Measurements from ENCODE around the gene NFS1.
"Not testable (repeated sequence)": the region's sequence is repeated elsewhere in the genome, so short reads cannot be mapped to it uniquely, and the experiment has no call there.

The NFS1 gene

DNA sequence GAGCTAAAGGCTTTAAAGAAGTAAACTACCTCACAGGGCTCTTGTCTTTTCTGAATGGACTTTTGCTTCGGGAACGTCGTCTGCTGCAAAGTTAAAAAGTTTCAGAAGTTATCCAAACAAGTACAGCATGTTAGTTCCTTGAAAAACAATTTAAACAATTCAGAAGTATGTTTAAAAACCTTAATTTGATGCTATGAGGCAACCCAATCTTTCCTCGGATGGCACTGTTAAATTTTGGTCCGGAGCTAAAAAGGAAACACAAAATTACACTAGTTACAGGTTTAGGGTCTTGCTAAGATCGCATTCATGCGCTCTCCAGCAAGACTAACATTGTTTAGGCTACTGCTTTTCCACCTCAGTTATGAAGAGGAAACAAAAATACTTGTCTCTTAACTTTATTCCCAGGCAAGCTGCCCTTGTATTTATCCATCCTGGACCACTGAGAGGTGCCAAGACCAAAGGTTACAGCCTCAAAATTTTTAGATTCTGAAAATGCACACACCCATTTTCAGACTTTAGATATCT, 30.2 kb upstream of the NFS1 start:
- no peak for DNase-seq

DNA sequence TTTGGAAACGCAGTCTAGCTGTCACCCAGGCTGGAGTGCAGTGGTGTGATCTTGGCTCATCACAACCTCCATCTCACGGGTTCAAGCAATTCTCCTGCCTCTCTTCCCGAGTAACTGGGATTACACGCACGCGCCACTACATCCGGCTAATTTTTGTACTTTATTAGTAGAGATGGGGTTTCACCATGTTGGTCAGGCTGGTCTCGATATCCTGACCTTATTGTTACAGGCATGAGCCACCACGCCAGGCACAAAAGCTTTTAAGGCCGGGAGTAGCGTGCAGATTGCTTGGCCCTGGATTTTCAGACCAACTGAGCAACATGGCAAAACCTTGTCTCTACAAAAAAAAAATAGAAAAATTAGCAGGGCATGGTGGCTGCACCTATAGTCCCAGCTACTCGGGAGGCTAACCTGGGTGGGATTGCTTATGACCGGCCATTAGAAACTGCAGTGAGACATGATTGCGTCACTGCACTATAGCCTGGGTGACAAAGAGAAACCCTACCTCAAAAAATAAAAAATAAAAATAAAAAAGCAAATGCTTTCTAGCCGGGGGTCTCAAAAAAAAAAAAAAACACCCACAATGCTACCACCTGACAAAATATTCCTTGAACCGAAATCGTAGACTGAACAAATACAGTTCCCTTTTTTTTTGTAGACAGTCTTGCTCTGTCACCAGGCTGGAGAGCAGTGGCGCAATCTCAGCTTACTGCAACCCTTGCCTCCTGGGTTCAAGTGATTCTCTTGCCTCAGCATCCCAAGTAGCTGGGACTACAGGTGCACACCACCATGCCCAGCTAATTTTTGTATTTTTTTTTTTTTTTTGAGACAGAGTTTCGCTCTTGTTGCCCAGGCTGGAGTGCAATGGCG, 27.9 kb upstream of the NFS1 start:
- no peak for DNase-seq

DNA sequence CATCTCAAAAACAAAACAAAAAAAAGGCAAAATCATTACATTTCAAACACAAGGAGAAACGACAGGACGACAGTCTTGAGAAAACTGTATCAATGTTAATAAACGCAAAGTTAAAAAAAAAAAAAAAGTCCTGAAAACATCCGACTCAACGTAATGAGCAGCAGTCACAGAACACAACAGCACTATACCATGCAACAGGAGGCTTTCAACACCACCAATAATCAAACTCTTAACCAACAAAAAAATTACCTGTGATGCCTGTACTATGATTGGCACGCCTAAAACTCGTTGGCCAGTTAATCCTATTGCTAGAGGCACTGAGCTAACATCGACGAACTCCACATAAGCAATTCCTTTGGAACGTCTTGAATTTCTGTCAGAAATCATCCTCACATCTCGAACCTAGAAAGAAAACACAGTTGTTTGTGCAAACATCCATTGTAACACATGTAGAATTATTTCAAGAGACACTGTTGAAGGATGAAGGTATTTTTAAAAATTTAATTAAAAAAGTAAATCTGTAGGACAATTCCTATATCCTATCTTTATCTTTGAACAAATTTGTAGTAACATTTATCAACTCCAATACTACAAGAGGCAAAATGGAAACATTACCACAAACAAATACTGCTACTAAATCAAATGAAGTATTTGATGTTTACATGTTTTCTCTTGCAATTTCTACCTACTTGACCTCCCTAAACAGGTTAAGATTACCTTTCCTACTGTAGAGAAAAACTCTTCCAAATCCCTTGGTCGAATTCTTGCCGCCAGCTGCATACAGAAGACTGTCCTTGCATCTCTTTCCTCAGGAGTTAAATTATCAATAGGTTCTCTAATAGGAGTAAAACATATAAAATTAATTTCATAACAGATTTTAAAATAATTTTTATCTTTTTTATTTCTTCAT, 25.4 kb upstream of the NFS1 start:
- DNase-seq: no peak

DNA sequence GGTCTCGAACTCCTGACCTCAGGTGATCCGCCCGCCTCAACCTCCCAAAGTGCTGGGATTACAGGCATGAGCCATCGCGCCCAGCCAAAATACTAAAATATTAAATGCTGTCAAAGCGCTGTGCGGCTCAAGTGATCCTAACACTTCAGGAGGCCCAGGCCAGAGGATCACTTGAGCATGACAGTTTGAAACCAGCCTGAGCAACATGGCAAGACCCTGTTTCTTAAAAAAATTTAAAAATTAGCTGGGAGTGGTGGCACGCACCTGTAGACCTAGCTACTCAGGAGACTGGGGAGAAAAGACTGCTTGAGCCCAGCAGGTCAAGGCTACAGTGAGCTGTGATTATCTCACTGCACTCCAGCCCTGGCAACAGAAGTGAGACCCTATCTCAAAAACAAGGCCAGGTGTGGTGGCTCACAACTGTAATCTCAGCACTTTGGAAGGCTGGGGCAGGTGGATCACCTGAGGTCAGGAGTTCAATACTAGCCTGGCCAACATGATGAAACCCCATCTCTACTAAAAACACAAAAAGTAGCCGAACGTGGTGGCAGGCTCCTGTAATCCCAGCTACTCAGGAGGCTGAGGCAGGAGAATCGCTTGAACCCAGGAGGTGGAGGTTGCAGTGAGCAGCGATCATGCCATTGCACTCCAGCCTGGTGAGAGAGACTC, 24.6 kb upstream of the NFS1 start:
- not testable (repeated sequence) for DNase-seq

DNA sequence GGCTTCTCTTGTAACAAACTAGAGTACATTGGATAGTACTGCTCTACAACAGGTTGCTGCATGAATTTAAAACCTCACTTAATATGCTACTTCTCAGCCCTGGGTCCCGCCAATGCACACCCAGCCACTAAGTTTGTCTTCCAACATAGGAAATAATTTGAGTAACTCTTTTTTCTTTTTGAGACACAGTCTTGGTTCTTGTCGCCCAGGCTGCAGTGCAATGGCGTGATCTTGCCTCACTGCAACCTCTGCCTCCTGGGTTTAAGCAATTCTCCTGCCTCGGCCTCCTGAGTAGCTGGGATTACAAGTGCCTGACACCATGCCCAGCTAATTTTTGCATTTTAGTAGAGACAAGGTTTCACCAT, 24.1 kb upstream of the NFS1 start:
- DNase-seq: not testable (repeated sequence)

DNA sequence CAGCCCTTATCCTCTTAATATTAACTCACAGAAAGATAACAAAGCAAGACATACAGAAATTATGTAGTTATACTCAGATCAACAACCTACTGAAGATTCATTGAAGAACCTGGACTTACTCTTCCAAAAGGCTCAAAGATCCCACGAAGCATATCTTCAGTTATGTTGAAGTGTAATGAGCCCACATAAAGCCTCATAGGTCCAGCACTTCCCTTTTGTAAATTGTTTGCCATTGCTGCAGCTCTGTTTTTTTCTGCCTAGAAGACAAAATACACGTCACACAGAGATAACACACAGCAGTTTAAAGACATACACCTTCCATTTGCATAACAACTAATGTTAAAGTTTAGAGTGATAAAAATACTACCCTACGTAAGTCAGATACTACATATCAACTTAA, 22.5 kb upstream of the NFS1 start:
- DNase-seq: no peak

DNA sequence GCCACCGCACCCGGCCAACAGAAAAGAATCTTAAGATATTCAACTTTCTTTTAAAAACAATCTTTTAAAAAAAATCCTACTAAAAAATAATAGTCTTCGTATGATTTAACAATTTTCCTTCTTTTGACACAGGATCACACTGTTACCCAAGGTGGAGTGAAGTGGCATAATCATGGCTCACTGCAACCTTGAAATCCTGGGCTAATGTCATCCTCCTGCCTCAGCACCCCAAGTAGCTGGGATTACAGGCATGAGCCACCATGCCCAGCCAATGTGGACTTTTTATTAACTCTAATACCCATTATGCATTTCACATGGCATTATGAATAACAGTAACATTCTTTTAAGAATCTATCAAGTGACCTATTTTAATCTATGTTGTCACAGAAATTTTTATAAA, 22.1 kb upstream of the NFS1 start:
- DNase-seq: no peak

DNA sequence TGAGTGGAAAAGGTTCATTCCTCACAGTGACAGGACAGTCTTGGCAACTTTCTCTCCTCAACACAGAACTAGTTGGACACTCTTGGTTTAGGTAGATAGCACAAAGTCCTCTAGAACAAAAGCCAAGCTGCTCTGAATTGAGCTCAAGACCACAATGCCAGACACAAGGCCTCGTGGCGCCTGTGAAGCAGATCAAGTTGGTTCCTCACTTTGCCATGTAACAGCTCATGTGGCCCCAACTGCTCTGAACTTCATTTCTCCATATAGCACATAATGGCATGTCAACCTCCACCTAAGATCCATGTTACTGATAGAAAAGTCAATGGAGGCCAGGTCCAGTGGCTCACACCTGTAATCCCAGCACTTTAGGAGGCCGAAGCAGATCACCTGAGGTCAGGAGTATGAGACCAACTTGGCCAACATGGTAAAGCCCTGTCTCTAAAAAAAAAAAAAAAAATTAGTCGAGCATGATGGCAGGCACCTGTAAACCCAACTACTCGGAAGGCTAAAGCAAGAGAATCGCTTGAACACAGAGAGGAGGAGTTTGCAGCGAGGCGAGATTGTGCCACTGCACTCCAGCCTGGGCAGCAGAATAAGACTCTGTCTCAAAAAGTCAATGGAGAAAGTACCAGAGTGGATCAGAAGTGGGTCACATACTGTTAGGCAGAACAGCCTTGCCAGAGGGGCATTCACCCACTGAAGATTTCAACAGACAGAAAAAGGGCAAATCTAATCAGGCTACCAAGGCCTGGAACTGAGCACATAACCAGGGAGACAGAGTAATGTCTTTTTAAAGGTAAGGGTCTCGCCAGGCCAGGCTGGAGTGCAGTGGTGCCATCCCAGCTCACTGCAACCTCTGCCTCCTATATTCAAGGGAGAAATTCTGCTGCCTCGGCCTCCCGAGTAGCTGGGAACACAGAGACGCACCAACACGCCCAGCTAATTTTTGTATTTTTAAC, 21.3 kb upstream of the NFS1 start:
- no peak for DNase-seq

DNA sequence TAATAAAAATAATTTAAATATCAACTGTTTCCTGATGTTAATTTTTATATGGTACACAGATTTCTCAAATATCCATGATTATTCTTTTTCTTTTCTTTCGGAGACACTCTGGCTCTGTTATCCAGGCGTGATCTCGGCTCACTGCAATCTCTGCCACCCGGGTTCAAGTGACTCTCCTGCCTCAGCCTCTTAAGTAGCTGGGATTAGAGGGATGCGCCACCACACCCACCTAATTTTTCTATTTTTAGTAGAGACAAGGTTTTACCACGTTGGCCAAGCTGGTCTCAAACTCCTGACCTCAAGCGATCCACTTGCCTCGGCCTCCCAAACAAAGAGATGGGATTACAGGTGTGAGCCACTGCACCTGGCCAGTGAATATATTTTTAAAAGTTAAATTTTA, 20.6 kb upstream of the NFS1 start:
- DNase-seq: no peak

DNA sequence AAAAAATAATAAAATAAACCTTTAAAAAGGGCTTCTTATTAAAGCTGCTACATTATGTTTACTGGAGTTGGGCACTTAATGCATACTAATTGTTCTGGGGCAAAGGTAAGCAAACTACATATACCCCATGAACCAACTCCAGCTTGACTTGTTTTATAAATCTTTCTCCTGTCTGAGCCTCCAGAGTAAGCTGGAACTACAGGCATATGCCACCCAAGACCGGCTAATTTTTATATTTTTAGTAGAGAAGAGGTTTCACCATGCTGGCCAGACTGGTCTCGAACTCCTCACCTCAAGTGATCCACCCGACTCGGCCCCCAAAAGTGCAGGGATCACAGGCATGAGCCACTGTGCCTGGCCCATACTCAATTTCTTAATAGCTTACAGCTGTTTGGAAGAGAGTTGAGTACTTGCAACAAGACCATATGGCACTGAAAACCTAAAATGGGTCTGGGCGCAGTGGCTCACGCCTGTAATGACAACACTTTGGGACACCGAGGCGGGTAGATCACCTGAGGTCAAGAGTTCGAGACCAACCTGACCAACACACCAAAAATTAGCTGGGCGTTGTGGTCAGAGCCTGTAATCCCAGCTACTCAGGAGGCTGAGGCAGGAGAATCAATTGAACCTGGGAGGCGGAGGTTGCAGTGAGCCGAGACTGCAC, 20.0 kb upstream of the NFS1 start:
- no peak for DNase-seq

DNA sequence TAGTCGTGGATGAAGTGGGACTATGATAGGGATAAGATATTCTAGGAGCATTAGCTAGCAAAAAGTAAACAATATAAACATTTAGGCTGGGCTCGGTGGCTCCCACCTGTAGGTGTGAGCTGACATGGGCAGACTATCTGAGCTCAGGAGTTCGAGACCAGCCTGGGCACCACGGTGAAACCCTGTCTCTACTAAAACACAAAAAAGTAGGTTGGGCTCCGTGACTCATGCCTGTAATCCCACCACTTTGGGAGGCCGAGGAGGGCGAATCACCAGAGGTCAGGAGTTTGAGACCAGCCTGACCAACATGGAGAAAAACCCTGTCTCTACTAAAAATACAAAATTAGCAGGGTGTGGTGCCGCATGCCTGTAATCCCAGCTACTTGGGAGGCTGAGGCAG, 19.2 kb upstream of the NFS1 start:
- DNase-seq: not testable (repeated sequence)

DNA sequence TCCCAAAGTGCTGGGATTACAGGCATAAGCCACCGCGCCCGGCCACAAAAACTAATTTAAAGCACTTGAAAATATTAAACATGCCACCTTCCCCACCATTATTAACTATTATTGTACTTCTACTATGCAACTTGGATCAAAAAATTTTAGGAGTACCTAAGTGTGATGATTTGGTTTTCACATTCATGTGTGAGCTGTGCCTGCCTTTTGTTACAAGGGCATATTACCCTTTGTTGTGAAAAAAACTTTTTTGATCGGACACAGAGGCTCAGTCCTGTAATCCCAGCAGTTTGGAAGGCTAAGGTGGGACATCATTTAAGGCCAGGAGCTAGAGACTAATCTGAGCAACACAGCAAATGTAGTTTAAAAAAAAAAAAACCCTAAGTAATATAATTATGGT, 17.2 kb upstream of the NFS1 start:
- no peak for DNase-seq

DNA sequence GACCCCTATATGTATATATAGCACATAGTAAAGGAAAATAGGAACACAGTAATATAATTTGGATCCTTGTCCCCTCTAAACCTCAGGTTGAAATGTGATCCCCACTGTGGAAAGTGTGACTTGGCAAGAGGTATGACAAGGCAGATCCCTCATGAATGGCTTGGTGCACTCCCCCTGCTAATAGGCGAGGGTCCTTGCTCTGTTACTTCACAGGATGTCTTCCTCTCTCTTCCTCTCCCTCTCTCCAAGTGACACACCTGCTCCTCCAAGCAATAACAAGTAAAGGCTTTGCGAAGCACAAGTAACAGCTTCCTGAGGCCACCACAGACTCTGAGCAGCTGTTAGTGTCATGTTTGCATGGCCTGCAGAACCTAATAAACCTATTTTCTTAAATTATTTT, 16.5 kb upstream of the NFS1 start:
- no peak for DNase-seq

DNA sequence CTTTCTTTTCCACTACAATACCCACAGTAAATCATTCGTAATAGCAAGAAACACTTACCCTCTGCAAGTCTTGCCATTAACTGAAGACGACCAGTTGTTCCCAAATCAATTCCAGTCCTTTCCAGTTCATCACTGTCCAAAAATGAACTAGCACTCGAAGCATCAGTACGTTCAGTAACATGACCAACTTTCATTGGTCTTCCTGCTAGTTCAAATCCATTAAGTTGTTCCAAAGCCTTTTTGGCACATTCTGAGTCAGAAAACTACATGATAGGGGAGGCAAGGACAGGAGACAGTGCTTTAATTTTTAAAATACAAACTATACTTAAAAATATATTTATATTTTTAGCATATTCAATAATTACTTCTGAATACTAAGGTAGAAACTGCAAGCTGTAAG, 15.0 kb upstream of the NFS1 start:
- DNase-seq: no peak

DNA sequence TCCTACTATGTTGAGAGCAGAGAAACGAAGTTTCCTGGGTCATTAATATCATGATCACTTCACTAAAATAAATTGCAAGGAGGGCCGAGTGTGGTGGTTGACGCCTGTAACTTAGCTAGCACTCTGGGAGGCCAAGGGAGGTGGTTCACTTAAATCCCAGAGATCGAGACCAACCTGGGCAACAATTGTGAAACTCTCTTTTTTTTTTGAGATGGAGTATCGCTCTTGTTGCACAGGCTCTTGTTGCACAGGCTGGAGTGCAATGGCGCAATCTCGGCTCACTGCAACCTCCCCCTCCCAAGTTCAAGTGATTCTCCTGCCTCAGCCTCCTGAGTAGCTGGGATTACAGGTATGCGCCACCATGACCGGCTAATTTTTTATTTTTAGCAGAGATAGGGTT, 14.0 kb upstream of the NFS1 start:
- not testable (repeated sequence) for DNase-seq

DNA sequence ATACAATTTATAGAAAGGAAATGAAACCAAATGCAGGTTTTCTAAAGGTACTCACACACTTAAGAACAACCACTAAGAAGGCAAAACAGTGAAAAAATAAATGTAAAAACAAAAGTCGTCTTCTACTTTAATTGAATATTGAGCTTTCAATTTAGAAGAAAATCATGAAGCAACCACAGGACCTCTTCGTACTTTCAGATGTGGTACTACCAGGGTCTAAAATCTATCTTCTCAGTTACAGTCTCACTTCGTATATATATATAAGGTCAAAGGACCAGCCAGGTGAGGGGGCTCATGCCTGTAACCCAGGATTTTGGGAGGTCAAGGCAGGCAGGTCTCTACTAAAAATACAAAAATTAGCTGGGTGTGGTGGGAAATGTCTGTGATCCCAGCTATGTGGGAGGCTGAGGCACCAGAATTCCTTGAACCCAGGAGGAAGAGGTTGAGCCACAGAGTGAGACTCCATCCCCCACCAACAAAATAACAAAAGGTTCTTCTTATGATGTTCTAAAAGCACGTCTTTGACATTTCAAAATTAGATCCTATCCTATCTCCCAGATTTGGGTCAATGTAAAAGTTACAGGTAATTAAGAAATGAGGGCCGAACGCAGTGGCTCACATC, 12.5 kb upstream of the NFS1 start:
- no peak for DNase-seq

DNA sequence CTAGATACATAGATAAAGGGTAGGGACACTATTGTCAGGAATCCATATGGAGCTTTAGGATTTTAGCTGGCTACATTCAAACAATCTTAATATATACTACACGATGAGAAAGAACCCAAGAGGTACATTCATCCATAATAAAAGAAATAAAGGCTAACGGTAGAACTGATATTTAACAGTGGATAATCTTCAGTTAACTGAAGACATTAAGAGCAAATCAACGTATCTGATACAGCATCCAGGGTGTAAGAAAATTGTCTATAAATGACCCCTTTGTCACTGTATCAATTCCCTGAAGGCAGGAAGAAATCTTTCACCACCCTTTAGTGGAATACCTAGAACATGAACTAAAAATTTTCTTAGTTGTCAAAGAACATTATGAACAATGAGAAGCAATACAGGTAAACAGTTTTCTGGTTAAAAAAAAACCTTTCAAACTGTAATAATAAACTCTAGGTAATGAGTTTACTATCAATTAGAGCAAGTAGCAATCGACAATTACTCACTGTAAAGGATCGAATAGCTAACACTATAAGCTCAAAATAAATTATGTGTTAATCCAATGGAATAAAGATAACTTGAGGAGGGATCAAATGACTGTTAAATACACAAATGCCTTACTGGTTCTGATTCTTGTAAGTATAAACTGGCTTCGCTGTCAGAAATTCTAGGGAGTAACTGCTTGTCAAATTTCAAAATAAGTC, 11.9 kb upstream of the NFS1 start:
- DNase-seq: no peak

DNA sequence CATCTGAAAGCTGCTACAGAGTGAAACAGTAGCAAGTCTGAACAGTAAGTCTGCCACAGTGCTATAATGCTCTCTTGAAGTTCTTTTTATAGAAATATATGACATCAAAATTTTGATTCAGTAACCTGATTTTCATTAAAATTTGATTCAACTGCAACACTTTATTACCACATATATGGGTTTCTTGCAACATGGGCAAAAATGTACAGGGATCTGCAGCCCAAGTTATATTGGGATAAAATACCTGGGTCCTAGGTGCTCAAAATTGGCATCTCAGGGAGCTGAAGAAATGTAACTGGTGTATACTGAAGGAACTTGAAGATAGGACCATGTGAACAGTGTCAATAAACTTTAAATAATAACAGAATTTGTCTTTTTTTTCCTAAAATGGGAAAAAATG, 10.9 kb upstream of the NFS1 start:
- no peak for DNase-seq

DNA sequence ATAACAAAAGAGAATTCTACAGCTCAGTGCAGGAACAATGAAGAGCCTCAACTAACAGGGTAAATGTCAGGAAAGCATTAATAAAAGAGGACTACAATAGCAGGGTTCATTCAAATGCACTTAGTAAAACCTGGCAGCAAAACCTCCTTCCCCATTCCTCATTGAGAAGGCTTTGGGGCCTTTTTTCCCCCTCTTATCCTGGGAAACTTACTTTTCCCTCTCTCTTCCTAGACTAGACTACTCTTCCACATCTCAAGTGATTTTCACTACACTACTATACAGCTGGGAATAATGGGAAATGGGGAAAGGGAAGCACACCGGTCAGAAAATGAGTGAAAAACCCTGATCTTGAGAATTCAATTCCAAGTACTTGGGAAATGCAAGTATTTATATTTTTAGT, 10.1 kb upstream of the NFS1 start:
- DNase-seq: no peak

DNA sequence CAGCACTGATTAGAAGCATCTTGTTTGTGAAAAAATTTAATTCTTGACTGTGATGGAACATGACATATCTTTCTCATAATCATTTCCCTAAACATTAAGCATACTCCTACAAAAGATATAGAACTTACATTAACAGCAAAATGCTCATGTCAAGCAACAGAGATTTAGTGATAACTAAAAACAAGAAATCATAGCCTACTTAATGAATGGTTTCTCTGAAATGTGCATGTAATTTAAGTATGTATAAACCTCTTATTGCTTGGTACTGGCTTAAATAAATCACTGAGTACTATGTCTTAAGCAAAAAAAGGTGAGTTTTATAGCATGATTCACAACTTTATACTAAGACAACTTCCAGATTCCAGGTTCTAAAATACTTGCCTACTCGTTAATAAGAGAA, 9.3 kb upstream of the NFS1 start:
- no peak for DNase-seq

All from NCI-H146 (cell line).